Ovary (tissue), 9 donors: ENCODE data around the gene UXS1. TPM values are rescaled to one million over a fixed set of nuclear protein-coding genes. Genes with fewer than 3 reads are reported as not detected.
A peak's percentile ranks its signal among the peaks of the same experiment; 100 is the strongest.

Source experiments
- DNase-seq, 5 donors: peaks; one replicate each; pipeline ENCODE4 v3.0.0-alpha.2; 2019 to 2020
- H3K27ac ChIP-seq, 2 donors: fragments of 200-600 bp; one replicate each; pipeline versions ENCODE4 v1.5.1 to v1.8.0; 2019 to 2022
- H3K27me3 ChIP-seq: fragments of 200-600 bp; one replicate; pipeline ENCODE4 v1.8.0; 2022
- H3K36me3 ChIP-seq: fragments of 200-600 bp; sonication (generic); one replicate; pipeline ENCODE4 v1.5.1; 2019
- H3K4me1 ChIP-seq: one replicate; pipeline ENCODE4 v1.8.1; 2013; ENCODE audit warnings: mild to moderate bottlenecking, moderate library complexity; ENCODE audit not compliant: insufficient read depth
- H3K4me3 ChIP-seq: fragments of 200-600 bp; sonication (generic); one replicate; pipeline ENCODE4 v1.5.1; 2017
- H3K9me3 ChIP-seq, 2 donors: fragments of 200-600 bp in 1 of 2; sonication (generic) in 1 of 2; one replicate each; pipeline versions ENCODE4 v1.5.1 to v1.8.1; 2013 to 2019; ENCODE audit warnings: mild to moderate bottlenecking in 1 of 2, moderate library complexity in 1 of 2
- CTCF ChIP-seq, 3 donors: fragments of 450-650 bp in 2 of 3; fragments of 200-600 bp in 1 of 3; IDR thresholded peaks; one replicate each; pipeline versions ENCODE4 v1.5.1 to v1.8.0; 2016 to 2022; ENCODE audit warnings: antibody characterized with exemption in 3 of 3, mild to moderate bottlenecking in 1 of 3
- EP300 ChIP-seq: sonication (generic); formaldehyde crosslinking; IDR thresholded peaks from one replicate; pipeline ENCODE4 v1.6.1; 2017; ENCODE audit warnings: antibody characterized with exemption
- POLR2A ChIP-seq: fragments of 450-650 bp; IDR thresholded peaks from one replicate; pipeline ENCODE4 v1.6.1; 2017; ENCODE audit warnings: antibody characterized with exemption, mild to moderate bottlenecking, moderate library complexity
- WGBS, 3 donors: extraction: QIAGEN DNeasy Blood & Tissue Kit in 1 of 3; methylation state at CpG; one replicate each; pipeline versions ENCODE4 v1.1.5 to v1.1.7; 2013 to 2017; 5-methylcytosine and 5-hydroxymethylcytosine counted together
- intact Hi-C, 4 donors: fragments of 100-400 bp; cut with DNase I; formaldehyde crosslinking; loops; one replicate each; pipeline versions ENCODE4 v1.11.0 to v1.15.1; 2022 to 2023
- polyA plus RNA-seq, 2 donors: library from polyadenylated mRNA; stranded (reverse); fragments of 200-250 nt in 1 of 2; fragments of 350-450 nt in 1 of 2; fragmentation: Illumina TruSeq in 1 of 2; extraction: RNeasy Lipid Tissue Mini Kit (QIAGEN cat#74804) in 1 of 2; gene quantifications; one replicate each; pipeline ENCODE4 v1.2.3, GENCODE V29; 2013 to 2014
- total RNA-seq, 7 donors: library from RNA; depleted of rRNA in 2 of 7; stranded (reverse); fragments of >200 nt in 2 of 7; fragmentation: NEBNext Ultra II Directional in 3 of 7; extraction: Animal tissue kit (Norgen Biotek cat#: 25700) in 3 of 7; gene quantifications; one replicate each; pipeline versions ENCODE4 v1.1.0 to v1.2.4, GENCODE V29; 2016 to 2023
- donor health status: DM: no; HTN: no; CAD: no; lungs with moderate emphysema.
- donor health status: DM: no; HTN: no; CAD: no.
- donor health status: Bipolar disorder and iron deficiency.
- donor health status: DM: yes; HTN: yes; CAD: no.
- donor health status: DM: no; HTN: no; CAD: no.
- donor health status: DM: yes; HTN: yes; CAD: no.

UXS1 gene
- total and polyA plus RNA-seq, 9 donors, result 23.9 to 70.8 (median 27.7) TPM

DNA sequence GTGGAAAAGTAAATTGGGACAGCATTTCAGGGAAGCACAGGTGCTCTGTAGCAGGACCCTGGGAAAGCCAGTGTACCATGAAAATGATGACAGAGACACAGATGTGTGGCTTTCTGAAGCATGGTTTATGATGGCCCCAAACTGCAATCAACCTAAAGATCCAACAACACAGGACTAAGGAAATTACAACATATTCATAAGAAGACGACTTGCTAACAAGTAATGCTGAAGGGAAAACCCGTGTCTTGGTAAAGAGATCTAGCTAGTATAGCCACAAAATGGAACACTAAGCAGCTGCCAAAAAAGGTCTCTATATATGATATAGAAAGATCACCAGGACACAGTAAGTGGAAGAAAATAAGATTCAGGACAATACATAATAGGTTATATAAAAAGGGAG lies 53.2 kb downstream of the UXS1 start:
- Histone ChIP-seq H3K4me1 (peaks cover 14% of the 10 kb centered on the region), H3K27ac (no peak overlapping the region), H3K27me3 (no peaks in the 10 kb centered on the region), H3K9me3 (no peaks in the 10 kb centered on the region), H3K4me3 (no peak overlapping the region), H3K36me3 (no peaks in the 10 kb centered on the region)
- 83 to 97% (median 94%) methylated on average over 2 of the region's 2 CpGs for WGBS, 3 donors
- no peak for DNase-seq
- no peak for TF ChIP-seq CTCF (IDR thresholded peaks at IDR 0.05)
- intact Hi-C loops, result no loop called here

DNA sequence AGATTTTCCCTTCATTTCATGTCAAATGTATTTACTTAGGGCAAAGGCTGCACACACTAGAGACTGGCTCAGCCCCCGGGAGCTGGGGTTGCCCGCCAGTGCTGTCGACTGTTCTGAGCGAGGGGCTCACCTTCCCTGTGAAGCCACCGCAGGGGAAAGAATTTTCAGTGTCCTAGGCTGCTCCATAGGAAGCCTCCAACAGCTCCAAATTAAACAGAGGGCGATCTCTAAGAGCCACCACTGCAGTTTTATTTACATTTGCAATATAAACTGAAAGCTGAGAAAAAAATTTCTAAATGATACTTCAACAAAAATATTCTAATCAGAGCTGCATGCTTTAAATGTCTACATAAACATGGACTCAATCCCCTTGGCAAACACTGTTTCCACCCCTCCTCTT lies 54.0 kb downstream of the UXS1 start:
- WGBS, 3 donors, result 50 to 84% (median 70%) methylated on average over 6 of the region's 6 CpGs
- Histone ChIP-seq H3K4me1 (peaks cover 14% of the 10 kb centered on the region), H3K36me3 (no peaks in the 10 kb centered on the region), H3K9me3 (no peaks in the 10 kb centered on the region), H3K27ac (peak overlapping the region in 1 of 2 donors; percentile 2), H3K4me3 (no peak overlapping the region), H3K27me3 (no peaks in the 10 kb centered on the region)
- intact Hi-C loops, result no loop called here
- TF ChIP-seq POLR2A (no peak), EP300 (no peak), CTCF (IDR thresholded peaks at IDR 0.05) (no peak)
- no peak for DNase-seq

DNA sequence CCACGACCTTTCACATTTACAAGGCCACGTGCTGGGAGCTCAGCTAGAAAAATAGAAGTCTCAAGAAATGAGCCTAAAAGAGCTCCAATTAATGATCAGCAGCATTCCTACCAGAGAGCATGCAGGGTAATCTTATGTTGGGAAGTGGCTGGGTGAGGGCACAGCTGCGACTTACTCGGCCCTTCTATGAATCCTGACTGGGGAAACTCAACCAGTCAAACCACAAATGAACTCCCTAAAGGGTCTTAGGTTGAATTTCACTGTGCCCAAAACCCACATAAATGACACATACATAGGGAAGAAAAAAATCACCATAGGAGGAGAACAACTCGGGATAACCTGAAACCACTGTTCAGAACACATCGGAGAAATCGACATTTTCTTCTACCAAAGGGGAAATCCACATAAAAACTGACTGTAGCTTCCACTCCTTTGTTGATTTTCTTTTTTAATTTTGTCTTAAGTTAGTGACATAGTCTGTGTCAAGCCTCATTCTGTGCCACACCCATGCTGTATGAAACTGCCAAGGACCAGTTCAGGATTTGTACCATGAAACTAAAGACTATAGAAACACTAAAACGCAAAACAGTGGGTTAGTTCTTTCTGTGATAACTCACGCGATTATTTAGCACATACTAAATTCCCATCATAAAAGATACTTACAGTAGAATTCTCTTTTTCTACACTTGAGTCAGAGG lies 54.7 kb downstream of the UXS1 start:
- Histone ChIP-seq H3K27ac (peak overlapping the region in 1 of 2 donors; percentile 57), H3K4me3 (no peak overlapping the region), H3K4me1 (peaks cover 14% of the 10 kb centered on the region), H3K27me3 (no peaks in the 10 kb centered on the region), H3K9me3 (no peaks in the 10 kb centered on the region), H3K36me3 (no peaks in the 10 kb centered on the region)
- no peak for DNase-seq
- 77 to 78% (median 77%) methylated on average over 10 of the region's 10 CpGs for WGBS, 3 donors
- intact Hi-C loops, result no loop called here
- no peak for TF ChIP-seq EP300
- no peak for TF ChIP-seq POLR2A
- no peak for TF ChIP-seq CTCF (IDR thresholded peaks at IDR 0.05)

GRCh38 chr2:106138543-106139237 lies 55.4 kb downstream of the UXS1 start:
- Histone ChIP-seq H3K27ac (peak overlapping the region in 1 of 2 donors; percentile 57), H3K4me3 (no peak overlapping the region)
- intact Hi-C loops, result no loop called here

More at GRCh38 chr2:106138543-106139237, 55.4 kb downstream of the UXS1 start:
- no peak for DNase-seq
- no peaks in the 10 kb centered on the region for H3K36me3 ChIP-seq
- H3K27me3 ChIP-seq, result no peaks in the 10 kb centered on the region
- H3K9me3 ChIP-seq, result no peaks in the 10 kb centered on the region
- H3K4me1 ChIP-seq, result peaks cover 14% of the 10 kb centered on the region
- TF ChIP-seq POLR2A (no peak), CTCF (IDR thresholded peaks at IDR 0.05) (no peak), EP300 (no peak)
- WGBS, 3 donors, result 25 to 35% (median 27%) methylated on average over 11 of the region's 11 CpGs
